ENCODE results near the gene AFDN.

DNA sequence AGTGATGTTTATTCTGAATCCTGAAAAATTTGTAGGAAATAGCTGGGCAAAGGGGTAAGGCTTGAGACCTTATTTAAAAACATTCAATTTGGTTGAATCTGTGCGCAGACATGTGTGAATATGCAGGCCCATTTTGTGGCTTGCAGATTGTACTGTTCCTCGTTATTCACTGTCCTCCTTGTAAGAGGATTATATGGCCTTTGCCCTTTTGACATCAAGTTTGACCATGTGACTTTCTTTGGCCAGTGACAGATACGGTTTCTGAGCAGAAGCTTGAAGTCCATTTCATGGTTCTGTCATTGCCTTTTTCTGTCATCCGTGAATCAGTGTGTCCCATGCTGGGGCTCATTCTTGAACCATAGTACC is 13.4 kb downstream of the AFDN start:
- TF ChIP-seq, protein P1, sequence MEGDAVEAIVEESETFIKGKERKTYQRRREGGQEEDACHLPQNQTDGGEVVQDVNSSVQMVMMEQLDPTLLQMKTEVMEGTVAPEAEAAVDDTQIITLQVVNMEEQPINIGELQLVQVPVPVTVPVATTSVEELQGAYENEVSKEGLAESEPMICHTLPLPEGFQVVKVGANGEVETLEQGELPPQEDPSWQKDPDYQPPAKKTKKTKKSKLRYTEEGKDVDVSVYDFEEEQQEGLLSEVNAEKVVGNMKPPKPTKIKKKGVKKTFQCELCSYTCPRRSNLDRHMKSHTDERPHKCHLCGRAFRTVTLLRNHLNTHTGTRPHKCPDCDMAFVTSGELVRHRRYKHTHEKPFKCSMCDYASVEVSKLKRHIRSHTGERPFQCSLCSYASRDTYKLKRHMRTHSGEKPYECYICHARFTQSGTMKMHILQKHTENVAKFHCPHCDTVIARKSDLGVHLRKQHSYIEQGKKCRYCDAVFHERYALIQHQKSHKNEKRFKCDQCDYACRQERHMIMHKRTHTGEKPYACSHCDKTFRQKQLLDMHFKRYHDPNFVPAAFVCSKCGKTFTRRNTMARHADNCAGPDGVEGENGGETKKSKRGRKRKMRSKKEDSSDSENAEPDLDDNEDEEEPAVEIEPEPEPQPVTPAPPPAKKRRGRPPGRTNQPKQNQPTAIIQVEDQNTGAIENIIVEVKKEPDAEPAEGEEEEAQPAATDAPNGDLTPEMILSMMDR (conservative IDR thresholded peaks at IDR 0.05 in 1 of 2, IDR thresholded peaks at IDR 0.05 in 1 of 2; ENCODE audit: extremely low read depth in 1 of 2, insufficient read depth in 1 of 2, low read depth in 1 of 2, low read length in 2 of 2) = no peak
- TF ChIP-seq EZH2 (IDR thresholded peaks at IDR 0.05; ENCODE audit: borderline replicate concordance, low read length) = no peak
